Adrenal gland (tissue), 5 donors: Measurements from ENCODE around the gene GRM8.

ENCODE experiments used
- POLR2A ChIP-seq, 2 donors: fragments of 450-650 bp; IDR thresholded peaks; one replicate each; pipeline ENCODE4 v1.6.1; 2017; ENCODE audit warnings: antibody characterized with exemption in 2 of 2, mild to moderate bottlenecking in 2 of 2, moderate library complexity in 1 of 2
- TF ChIP-seq, protein P1 (sequence below), 6 experiments: fragments of 450-650 bp in 4 of 6; fragments of 200-600 bp in 2 of 6; sonication (generic) in 1 of 6; IDR thresholded peaks; 1 replicate in 5 of 6; 2 replicates in 1 of 6; pipeline versions ENCODE4 v1.5.1 to v1.8.0; 2016 to 2021; ENCODE audit warnings: antibody characterized with exemption in 6 of 6, mild to moderate bottlenecking in 2 of 6, moderate library complexity in 1 of 6
- donor health status: DM: no; HTN: no; CAD: no.

- TF ChIP-seq, protein P1, sequence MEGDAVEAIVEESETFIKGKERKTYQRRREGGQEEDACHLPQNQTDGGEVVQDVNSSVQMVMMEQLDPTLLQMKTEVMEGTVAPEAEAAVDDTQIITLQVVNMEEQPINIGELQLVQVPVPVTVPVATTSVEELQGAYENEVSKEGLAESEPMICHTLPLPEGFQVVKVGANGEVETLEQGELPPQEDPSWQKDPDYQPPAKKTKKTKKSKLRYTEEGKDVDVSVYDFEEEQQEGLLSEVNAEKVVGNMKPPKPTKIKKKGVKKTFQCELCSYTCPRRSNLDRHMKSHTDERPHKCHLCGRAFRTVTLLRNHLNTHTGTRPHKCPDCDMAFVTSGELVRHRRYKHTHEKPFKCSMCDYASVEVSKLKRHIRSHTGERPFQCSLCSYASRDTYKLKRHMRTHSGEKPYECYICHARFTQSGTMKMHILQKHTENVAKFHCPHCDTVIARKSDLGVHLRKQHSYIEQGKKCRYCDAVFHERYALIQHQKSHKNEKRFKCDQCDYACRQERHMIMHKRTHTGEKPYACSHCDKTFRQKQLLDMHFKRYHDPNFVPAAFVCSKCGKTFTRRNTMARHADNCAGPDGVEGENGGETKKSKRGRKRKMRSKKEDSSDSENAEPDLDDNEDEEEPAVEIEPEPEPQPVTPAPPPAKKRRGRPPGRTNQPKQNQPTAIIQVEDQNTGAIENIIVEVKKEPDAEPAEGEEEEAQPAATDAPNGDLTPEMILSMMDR (IDR thresholded peaks at IDR 0.05), result no peak
- no peak for TF ChIP-seq POLR2A (IDR thresholded peaks at IDR 0.05)
Observed at GRCh38 chr7:126973066-126973465, 279.7 kb downstream of the GRM8 start.
